NAMALWA (cell line): ENCODE data around the gene CPNE2.
"Not testable (repeated sequence)": the region's sequence is repeated elsewhere in the genome, so short reads cannot be mapped to it uniquely, and the experiment has no call there.

ENCODE experiments used
- DNase-seq: peaks from one replicate; pipeline ENCODE4 v3.0.0-alpha.2; 2015; ENCODE audit warnings: low spot score

The CPNE2 gene

DNA sequence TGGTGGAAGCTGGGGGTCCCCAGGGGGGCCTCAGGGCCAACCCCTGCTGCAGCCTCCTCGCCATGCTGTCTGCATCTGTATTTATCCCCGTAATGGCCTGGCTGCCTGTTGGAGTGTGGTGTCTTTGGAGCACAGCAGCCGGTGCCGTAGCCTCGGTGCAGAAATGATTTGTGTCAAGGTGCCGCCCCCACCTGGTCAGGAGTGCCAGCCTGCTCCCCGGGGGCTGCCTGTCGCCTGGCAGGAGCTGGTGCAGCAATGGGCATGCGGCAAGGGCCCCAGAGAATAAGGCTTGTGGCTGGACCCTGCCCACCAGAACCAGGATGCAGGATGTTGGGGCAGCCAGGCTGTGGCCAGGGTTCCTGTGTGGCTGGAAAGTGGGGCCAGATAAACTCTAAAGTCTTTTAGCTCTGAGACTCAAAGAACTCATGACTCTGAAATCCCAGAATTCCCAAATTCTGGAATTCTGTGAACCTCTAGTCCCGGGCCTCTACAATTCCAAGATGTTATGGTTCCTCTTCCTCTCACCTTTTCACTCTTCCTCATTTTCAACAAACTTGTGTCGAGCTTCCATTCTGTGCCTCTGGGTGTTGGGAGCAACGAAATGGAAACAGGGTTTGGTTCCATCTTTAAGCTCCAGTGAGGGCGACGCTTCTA, 5.9 kb downstream of the CPNE2 start:
- no peak for DNase-seq

- DNase-seq: not testable (repeated sequence)
Observed at GRCh38 chr16:57099965-57100364, 7.6 kb downstream of the CPNE2 start.

GRCh38 chr16:57100445-57100844, 8.1 kb downstream of the CPNE2 start:
- no peak for DNase-seq

- no peak for DNase-seq
Observed at GRCh38 chr16:57102888-57103851, 10.8 kb downstream of the CPNE2 start.

- no peak for DNase-seq
Observed at GRCh38 chr16:57104706-57105105, 12.3 kb downstream of the CPNE2 start.

DNA sequence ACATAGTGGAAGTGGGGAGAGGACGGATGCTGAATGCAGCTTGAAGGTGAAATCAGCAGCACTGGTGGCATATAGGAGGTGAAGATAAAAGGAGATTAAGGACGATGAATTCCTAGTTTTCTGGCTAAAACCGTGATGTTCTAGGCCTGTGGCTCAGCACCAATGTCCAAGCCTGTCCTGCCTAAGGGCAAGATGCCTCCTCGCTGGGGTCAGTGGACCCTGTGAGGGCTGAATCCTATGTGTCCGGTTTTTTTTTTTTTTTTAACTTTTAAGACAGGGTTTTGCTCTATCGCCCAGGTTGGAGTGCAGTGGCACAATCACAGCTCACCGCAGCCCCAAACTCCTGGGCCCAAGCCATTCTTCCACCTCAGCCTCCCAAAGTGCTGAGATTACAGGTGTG, 12.8 kb downstream of the CPNE2 start:
- no peak for DNase-seq

GRCh38 chr16:57106767-57107166, 14.4 kb downstream of the CPNE2 start:
- no peak for DNase-seq

DNA sequence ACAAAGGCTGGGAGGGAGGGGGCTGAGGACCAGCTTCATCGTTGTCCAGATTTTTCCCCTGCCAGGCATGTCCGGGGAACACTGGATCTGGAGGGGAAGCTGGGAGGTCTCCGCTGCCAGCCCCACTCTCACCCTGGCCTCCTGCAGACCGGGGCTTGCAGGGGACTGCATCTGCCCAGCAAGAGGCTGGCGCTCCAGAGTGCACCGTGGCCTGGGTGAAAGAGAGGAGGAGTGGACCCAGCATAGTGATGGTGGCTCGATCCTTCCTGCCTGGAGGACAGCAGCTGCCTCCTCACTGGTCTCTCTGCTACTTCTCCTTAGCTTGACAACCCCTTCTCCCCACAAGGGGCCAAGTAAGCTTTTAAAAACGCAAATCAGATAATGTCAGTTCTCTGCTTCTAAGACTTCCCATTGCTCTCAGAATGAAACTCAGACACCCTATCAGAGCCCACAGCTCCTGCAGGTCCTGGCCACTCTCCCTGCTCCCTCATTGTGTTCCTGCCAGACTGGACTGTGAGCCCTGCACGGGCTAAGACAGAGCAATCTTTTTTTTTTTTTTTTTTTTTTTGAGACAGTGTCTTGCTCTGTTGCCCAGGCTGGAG, 15.0 kb downstream of the CPNE2 start:
- no peak for DNase-seq

DNA sequence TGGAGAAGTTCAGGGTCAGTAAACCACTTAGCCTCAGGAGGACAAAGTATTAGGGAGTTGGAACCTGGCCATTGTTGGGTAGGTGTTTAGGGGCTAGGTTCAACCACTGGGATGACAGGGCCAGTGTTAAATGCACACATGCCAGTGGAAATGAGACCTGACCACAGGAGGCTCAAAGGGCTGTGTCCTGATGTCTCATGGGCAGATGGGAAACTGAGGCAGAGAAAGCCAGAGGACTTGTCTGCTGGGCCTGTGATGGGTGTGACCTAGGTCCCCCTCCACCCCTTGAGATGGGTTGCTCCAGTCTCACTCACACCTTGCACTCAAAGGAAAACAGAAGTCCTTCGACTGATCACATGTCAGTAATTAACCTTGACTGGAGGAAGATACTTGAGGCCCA, 16.0 kb downstream of the CPNE2 start:
- DNase-seq: no peak

DNA sequence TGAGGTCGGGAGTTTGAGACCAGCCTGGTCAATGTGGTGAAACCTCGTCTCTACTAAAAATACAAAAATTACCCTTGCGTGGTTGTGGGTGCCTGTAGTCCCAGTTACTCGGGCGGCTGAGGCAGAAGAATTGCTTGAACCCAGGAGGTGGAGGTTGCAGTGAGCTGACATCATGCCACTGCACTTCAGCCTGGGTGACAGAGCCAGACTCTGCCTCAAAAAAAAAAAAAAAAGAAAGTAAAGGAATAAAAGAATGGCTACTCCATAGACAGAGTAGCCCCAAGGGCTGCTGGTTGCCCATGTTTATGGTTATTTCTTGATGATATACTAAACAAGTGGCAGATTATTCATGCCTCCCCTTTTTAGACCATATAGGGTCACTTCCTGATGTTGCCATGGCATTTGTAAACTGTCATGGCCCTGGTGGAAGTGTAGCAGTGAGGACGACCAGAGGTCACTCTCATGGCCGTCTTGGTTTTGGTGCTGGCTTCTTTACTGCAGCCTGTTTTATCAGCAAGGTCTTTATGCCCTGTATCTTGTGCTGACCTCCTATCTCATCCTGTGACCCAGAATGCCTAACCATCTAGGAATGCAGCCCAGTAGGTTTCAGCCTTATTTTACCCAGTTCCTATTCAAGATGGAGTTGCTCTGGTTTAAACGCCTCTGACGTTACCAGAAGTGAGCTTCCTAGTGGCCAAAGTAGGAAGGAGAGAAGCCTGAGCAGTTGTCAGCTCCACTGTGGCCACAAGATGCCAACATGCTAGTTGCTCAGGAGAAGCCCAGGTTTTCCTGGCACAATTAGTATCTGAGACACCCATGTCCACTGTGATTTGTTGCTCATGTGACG, 17.1 kb downstream of the CPNE2 start:
- DNase-seq: not testable (repeated sequence)

DNA sequence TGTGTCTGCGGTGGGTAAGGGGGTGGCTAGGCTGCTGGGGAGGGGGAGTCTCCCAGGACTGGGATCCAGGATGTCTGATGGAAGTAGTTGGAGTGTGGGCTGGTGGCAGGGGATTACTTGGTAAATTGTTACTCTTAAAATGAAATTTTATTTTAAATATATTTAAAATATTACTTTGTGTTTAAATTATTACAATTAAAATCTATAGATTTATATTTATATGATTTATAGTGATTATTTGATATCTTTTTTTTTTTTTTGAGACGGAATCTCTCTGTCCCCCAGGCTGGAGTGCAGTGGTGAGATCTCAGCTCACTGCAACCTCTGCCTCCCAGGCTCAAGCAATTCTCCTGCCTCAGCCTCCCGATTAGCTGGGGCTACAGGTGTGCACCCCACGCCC, 18.6 kb downstream of the CPNE2 start:
- DNase-seq: no peak

GRCh38 chr16:57111420-57111819, 19.0 kb downstream of the CPNE2 start:
- DNase-seq: no peak

DNA sequence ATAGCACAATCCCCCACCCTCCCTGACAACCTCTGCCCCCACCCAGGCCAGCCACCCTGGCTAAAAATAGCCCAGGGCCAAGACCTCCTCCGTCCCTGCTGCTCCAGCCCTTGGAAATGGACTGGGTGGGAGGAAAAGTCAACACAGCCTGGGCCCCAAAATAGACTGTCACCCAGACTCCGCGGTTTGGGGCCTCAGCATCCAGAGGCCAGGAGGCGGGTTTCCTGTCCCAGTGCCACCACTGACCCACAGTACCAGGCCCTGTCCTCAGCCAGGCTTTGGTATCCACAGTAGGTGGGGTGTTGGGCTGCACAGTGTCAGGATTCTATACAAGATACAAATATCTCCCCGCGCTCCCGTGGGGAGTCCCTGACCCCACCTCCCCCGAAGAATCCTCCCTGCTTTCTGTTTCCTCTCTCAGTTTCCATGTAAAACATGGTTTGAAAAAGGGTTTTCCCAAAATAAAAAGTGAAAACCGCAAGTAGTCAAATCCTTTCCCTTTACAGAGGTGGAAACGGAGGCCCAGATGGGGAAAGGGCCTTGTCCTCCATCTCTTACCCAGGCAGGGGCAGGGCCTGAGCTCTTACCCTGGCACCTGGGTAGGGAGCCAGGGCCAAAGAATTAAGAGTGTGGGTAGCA, 20.1 kb downstream of the CPNE2 start:
- DNase-seq: no peak

GRCh38 chr16:57113042-57113453, 20.7 kb downstream of the CPNE2 start:
- DNase-seq: no peak

- DNase-seq: no peak
Observed at GRCh38 chr16:57113664-57114063, 21.3 kb downstream of the CPNE2 start.

- DNase-seq: no peak
Observed at GRCh38 chr16:57115168-57115513, 22.8 kb downstream of the CPNE2 start.

DNA sequence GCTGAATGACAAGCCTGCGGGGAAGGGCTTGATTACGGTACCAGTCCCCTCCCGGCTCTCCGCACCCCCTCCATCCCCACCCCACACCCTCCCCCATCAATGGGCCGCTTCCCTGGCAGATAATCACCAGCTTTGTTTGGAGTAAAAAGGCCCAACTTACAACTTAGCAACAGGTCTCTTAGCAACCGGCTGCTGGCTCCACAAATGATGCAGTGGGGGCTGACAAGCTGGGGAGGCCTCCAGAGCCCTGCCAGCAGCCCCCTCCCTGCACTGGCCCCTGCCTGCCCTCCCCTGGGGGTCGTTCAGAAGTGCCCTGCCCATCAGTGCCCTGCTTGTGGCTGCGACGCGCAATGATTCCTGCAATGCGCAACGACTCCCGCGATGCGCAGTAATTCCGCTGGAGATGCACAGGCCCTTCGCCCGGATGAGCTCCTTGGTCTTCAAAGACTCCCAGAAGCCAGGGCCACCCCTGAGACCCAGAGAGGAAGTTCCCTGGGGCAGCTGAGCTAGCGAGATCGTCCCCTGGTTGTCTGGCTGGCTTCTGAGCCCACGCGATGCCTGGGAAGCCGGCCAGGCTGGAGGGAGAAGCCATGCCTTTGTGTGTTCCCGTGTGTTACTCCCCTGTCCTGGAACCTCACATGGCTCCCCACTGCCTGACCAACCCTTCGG, 23.3 kb downstream of the CPNE2 start:
- DNase-seq: no peak

- DNase-seq: no peak
Observed at GRCh38 chr16:57118461-57119084, 26.2 kb downstream of the CPNE2 start.

DNA sequence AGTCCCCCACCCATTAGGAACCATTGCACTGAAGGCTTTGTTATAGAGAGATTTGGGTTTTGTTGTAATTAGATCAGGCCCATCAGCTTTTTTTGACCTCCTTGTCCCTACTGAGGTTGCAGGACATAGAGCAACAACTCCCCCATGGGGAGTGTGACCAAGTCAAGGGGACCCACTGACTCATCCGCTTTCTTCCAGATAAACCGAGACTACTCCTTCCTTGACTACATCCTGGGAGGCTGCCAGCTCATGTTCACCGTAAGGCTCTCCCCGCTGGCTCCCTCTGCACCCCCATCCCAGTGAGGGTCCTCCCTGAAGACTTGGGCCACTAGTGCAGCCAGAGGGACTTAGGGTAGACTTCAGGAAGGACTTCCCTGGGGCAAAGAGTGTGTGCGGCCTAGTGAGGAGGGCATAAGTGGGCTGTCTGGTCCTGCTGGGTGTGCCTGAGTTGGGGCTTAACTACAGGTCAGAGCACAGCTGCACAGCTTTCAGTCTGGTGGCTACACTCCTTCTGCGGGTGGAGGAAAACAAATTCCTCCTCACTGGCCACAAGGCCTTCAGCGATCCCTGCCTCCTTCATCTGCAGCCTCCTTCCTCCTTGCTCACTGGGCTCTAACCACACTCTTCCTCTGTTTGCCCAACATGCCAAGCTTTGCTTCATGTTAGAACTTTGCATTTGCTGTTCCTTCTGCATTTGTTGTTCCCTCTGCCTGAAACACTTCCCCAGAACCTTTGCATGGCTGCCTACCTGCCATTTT, 31.0 kb downstream of the CPNE2 start:
- DNase-seq: no peak
